GM21717 (cell line): Measurements from ENCODE around the gene SFXN5.

ENCODE experiments used
- ATAC-seq: cut with Tn5 transposase; IDR thresholded peaks from one replicate; pipeline ENCODE4 v1.9.1; 2021; ENCODE audit warnings: mild to moderate bottlenecking, moderate library complexity; ENCODE audit not compliant: unreplicated experiment

SFXN5 gene

DNA sequence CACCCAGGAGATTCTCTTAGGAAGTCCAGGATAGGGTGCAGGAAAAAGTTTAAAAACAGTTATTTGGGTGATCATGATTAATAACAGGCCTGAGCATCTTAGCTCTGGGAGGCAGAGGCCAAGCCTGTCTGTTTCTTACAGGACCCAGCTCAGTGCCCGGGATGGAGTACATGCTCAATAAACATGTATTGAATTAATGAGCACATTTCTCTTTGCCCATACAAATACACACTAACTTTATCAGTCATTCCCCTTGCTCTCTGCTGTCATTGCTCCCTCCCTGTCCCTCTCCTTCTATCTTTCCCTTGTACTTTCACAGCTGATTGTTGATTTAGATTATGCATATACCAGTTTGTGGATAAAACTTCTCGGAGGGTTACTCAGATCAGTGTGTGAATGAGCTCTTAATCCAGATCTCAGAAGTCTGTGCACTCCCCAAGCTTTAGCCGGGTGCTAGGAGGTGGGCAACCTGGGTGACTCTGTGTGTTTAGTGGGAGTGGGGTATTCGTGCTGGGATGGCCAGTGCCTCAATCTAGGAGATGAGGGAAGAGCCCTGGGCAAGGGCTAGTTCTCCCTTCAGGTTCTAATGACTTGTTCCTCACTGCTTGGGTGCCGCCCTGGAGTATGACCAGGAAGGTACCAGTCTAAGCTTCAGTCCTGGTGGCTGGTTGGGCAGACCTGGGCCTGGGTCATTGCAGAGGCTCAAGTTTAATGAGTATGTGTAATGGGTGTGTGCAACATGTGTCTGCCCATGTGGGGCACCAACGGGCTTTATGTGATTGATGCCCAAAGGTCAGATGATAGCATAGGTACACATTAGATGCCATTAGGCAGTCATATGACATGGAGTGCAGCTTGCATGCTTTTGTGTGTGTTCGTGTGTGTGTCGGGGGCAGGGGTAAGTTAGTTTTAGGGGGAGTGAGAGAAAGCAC lies 143.6 kb downstream of the SFXN5 start:
- no peak for ATAC-seq

DNA sequence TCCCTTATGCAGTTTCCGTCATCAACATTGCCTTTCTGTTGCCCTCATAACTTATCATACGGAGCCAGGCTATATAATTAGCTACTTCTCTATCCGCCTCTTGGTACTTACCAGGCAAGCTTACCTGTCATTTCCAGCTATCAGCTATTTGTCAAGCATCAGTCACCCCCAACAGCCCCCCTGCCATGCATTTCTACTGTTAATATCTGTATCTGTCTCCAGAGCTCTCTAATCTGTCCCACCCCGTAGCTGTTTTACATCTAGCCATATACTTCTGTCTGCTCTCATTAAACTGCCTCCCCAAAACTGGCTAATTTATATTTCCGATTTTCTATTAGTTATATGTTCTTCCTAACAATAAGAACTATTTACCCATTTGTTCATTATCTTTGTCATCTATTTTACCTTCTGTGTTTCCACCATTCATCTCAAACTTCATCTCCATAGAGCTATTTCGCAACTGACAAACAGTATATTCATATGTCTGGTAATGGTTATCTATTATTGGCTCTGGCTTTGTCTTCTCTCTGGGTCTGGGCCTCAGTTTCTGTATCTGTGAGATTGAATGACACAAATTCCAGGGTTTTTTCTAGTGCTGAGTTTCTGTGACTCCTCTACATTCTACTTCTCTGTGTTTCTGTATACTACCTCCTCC lies 144.6 kb downstream of the SFXN5 start:
- no peak for ATAC-seq

GRCh38 chr2:72926368-72926767 lies 145.1 kb downstream of the SFXN5 start:
- no peak for ATAC-seq

DNA sequence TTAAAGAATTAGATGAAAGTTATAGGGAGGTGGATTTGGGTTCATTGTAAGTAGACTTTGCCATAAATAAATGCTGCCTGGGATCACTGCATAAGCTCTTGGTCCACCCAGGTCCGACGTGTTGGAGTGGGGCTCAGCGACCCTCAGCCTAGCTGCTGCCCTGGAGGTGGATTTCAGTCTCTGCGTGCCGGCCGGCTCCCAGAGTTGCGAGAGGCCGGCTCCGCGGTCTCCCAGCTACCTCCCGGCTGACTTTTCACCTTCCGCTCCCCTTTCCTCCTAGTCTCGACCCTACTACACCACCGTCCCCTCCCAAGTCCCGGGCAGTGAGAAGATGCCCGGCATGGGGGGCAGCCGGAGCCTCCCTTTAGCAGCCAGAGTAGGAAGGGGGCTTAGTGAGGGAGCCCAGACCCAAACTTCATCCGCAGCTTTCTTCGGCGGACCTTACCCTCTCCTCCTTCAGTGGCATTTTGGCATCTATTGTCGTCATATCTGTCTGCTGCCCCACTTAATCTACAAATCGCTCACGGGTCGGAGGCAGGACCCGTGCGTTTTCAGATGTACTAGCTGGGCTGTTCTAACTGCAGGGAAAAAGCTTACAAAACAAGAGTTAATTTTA lies 146.1 kb downstream of the SFXN5 start:
- no peak for ATAC-seq

GRCh38 chr2:72924353-72925240 lies 146.9 kb downstream of the SFXN5 start:
- ATAC-seq, result no peak

GRCh38 chr2:72923833-72924352 lies 147.6 kb downstream of the SFXN5 start:
- ATAC-seq, result peak; percentile 59

- no peak for ATAC-seq
Observed at GRCh38 chr2:72921853-72922252, 149.7 kb downstream of the SFXN5 start.

GRCh38 chr2:72921088-72921851 lies 150.2 kb downstream of the SFXN5 start:
- no peak for ATAC-seq

DNA sequence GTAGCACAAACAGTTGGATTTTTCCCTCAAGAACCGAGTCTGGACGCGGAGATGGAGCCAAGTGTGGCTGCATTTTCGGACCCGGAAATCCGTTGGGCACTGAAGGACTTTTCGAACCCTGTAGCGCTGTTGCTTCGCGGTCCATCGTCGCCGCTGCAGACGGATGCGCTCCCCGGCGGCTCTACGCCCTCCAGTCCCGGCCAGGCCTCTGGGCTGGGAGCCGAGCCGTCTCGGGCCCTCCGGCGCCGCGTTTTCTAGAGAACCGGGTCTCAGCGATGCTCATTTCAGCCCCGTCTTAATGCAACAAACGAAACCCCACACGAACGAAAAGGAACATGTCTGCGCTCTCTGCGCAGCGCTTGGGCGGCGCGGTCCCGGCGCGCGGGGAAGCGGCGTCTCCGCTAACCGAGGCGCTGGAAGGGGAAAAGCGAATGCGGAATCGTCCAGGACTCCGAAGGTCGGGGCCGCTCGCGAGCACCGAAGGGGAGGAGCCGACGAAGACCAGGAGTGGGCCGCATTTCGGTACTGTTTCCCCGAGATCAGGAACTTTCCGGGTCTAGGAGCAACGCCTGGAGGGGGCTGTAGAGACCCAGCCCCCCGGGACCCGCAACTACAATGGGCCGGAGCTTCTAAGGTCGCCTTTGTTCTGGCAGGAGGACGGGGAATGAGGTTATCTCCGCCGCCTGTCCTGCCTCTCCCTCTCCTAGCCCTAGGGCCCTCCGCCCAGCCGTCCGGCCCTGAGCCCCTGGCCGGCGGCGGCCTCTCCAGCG lies 151.0 kb downstream of the SFXN5 start:
- ATAC-seq, result no peak

DNA sequence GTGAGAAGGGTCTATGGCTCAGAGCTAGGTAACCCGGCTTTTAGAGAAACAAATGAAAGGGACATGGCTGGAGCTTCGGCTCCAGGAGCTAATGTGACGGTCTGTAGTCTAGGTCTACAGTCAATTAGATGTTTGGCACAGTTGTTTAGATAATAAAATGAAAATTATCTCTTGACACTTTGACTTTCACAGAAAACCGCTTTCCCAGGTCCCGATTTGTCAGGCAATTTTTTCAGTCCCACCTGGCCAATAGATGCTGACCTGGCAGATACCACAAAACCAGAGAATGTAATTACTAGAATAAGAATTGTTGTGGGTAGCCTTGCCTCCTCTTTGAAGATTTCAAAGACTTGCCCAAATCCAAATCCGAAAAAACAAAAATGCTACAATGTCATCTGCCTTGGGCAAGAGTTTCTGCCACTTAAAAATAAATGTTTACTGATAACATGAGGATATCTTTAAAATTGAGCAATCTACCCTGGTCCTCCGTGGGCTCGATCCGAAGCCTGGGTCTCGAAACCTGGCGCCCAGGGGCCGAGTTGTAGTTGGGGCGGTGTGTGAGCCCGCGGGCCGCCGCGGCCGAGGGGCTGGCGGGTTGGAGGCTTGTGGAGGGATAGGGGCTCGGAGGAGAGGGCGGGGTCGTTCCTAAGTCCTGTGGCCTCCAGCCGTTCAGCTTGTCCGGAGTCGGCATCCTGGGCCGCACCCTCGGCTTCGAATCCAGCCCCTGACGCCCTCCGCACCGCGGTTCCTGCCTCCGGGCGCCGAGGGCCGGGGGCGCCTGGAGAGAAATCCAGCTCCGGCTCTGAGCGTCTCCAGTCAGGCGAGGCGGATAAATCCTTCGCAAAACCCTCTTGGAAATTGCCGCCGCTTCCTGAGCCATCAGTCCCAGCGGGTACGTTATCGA lies 151.8 kb downstream of the SFXN5 start:
- ATAC-seq, result no peak

DNA sequence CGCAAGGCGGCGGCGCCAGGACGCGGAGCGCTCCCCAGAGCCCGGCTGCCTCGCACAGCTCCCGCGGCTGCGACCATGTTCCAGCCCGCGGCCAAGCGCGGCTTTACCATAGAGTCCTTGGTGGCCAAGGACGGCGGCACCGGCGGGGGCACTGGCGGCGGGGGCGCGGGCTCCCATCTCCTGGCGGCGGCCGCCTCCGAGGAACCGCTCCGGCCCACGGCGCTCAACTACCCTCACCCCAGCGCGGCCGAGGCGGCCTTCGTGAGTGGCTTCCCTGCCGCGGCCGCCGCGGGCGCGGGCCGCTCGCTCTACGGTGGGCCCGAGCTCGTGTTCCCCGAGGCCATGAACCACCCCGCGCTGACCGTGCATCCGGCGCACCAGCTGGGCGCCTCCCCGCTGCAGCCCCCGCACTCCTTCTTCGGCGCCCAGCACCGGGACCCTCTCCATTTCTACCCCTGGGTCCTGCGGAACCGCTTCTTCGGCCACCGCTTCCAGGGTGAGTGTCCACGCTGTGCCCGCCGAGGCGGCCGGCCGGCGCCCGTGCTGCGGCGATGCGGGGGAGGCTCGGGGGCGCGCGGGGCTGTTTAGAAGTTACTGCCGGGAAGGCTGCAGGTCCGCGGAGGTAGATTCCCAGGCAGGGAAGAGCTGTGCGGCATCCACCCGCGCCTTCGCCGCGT lies 153.5 kb downstream of the SFXN5 start:
- no peak for ATAC-seq

DNA sequence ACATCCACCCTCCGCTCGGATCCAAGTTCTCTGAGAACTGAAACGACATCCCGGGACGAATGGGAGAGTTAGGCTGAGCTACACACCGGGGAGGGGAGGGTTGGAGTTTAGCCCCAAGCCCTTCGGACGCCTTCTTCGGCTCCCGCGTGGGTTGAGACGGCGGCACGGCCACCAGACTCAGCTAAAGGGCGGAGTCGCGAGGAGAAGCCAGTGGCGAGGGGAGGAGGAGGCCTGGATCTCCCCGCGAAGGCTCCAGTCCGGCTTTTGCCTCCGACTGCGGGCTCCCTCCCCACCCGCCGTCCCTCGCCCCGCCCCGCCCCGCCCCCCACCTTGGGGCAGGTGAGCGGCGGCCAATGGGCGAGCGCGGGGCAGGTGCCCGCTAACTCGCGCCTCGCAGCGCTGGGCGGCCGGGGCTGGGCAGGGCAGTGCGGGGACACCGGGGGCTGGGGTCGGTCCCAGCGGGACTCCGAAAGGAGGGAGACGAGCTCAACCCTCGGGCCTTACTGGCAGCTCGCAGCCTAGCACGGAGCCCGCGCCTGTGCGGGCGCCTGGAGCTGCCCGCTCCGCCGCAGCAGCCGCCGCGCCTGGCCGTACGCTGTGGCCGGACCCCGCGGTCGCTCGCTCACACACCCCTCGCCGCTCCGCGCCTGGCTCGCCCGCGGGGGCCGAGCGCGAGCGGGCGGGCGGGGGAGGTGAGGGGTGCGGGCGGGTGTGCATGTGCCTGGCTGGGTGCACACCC lies 154.2 kb downstream of the SFXN5 start, which contains the start of gene EMX1:
EMX1 (plus strand) TSS at position 382 of the 739 bp plus-strand sequence; CDS start at position 716, 334 bp downstream.
- ATAC-seq, result peak; percentile 39

DNA sequence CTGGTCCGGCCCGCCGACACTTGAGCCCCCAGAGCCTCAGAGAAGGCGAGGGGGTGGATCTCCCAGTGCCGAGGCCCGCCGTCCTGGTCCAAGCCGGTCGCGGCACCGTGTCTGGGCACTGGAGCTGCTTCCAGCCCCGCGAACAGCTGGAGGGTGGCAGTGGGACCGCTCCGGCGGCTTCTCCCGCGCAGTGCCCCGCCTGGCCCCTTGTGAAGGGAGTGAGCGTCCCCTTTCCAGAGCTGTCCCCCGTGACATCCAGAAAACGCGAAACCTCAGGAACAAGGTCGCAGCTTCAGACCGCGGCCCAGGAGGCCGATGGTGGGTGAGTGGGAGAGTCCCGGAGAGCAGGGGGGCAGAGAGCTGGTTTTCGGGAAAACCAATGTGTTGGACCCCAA lies 154.8 kb downstream of the SFXN5 start:
- peak; percentile 14 for ATAC-seq

DNA sequence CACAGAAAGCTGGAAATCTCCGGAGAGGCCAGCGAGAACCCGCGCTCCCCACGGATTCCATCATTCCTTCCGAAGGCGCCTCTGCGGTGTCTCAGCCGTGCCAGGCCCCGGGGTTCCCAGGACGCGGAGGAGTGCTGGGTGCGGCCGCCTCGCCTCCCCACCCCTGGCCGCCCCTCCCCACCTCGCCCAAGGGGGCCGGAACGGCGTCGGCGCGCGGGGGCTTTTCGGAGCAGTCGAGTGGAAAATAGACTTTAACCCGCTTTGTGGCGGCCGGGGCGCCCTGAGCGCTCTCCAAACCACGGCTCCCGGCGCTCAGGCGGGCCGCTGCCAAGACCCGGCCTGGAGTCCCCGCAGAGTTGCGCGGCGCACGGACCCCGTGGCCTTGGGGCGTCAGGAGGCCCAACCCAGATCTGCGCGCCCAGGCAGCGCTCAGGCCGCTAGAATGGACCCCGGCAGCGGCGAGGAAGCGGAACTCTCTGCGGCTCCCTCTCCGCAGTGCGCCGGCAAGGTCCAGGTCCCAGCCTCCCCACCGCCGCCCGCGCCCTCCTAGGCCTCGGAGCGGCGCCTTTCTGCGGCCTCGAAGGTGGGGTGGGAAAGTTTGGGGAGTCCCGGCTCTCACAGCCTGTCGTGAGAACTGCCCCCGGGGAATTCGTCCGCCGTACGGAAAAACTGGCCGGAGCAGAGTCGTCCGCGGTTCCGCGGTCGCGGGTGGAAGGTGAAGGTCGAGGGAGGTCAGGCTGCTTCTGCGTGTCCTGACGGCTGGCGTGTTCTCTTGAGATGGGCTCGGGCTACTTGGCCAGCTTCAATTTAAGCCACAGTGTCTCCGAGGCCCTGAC lies 155.4 kb downstream of the SFXN5 start:
- ATAC-seq, result peak; percentile 66

DNA sequence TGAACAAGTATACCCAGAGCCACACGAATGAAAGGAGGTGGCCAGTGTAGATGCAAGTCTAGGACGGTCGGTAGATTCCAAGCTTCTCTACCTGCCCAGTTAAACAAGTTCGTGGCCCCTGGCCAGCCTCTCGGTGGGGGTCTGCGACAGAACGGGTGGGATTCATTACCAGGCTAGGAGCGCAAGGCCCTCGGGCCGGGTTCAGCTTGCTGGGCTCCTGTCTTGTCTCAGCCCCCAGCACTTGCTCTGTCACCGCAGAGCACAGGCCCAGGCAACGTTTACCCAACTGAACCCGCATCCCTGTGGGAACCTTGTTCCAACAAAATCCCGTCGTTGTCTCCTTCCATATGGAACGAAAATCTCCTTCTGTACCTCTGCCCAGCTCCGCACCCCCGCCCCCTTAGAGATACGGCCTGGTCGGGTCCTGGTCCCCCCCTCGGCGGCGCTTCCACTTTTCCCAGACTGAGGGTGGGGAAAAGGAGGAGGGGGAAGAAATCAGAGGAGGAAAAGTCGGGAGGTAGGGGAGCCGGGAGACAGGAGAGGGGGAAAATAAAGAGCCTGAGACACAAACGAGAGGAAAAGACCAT lies 156.1 kb downstream of the SFXN5 start:
- ATAC-seq, result no peak
